Measurements from ENCODE around the gene CST2.
"Not testable (repeated sequence)": the region's sequence is repeated elsewhere in the genome, so short reads cannot be mapped to it uniquely, and the experiment has no call there.

GRCh38 chr20:23799216-23799847 is 27.2 kb downstream of the CST2 start:
- not testable (repeated sequence) for TF ChIP-seq CTCF, POLR2A, POLR2AphosphoS5 (IDR thresholded peaks at IDR 0.05)

All from breast epithelium (tissue), 3 donors.